HG03103 (cell line): ENCODE data around the gene CIITA.
"Not testable (repeated sequence)": the region's sequence is repeated elsewhere in the genome, so short reads cannot be mapped to it uniquely, and the experiment has no call there.

ENCODE experiments used
- ATAC-seq: cut with Tn5 transposase; IDR thresholded peaks from one replicate; pipeline ENCODE4 v1.9.1; 2021; ENCODE audit warnings: low read depth; ENCODE audit not compliant: unreplicated experiment

CIITA gene

GRCh38 chr16:10949424-10949970, 72.5 kb downstream of the CIITA start:
- ATAC-seq: peak; percentile 71

DNA sequence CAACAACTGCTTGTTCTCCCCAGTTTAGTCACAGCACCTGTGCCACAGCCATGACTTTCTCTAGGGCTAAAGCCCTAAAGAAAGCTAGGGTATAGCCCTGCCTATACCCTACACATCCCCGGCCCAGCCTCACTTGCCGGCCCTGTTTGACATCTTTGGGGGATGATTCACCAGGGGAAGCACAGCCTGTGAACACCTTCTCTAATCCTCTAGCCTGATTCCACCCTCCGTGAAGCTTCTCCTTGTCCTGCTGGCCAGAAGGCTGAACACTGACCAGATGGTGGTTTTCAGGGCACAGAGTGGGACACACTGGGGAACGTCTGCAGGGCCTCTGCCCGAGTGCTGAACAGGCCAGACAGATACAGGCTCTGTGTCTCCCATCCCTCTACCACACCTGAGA, 73.4 kb downstream of the CIITA start:
- no peak for ATAC-seq

- no peak for ATAC-seq
These were observed 74.0 kb downstream of the CIITA start for GRCh38 chr16:10951026-10951425.

- ATAC-seq: no peak
These were observed 77.9 kb downstream of the CIITA start for GRCh38 chr16:10954903-10955302.

DNA sequence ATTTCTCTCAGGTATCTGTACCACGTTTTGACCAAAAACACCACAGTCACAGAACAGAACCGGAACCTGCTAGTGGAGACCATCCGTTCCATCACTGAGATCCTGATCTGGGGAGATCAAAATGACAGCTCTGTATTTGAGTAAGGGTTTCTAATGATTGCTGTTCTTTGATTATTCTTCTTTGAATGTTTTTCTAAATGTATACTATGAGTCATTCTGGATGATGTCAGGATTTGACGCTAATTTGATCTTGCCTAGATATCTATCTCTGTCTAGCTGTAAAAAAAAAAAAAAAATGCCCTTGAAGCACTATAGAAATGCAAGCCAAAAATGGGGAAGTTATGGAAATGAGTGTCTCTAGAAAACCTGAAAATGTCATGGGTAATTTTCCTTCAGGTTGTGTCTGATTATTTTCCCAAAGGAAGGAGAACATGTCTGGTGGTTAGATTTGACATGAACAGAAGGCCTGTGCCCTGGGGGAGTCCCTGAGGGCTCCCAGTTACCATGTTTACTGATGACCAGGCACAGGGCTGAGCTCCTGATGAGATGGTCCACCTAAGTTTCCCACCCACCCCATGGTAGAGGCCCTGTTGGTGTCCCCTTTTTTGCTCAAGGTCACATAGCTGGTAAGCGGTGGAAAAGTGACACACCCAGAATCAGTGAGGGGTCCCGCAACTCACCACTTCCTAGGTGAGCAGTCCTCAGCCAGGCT, 80.9 kb downstream of the CIITA start:
- ATAC-seq: no peak

- no peak for ATAC-seq
These were observed 82.2 kb downstream of the CIITA start for GRCh38 chr16:10959161-10959560.

DNA sequence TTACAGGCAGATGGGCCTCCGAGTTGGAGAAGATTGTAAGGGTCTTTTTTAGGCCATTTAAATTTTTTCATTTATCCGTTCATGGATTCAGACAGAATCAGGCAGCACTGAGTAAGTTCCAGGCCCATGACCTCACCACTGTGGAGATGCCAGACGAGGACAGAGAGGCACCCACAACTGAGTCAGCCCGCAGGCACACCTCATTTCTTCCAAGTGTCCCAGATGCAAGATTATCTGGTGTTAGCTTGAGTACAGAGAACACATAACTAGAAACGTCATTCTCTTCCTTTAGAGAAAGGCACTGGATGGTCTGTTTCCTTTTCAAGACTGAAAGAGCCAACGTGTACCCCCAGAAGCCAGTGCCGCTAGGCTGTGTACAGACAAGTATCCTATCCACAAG, 84.2 kb downstream of the CIITA start:
- no peak for ATAC-seq

- ATAC-seq: no peak
These were observed 87.3 kb downstream of the CIITA start for GRCh38 chr16:10964039-10964890.

DNA sequence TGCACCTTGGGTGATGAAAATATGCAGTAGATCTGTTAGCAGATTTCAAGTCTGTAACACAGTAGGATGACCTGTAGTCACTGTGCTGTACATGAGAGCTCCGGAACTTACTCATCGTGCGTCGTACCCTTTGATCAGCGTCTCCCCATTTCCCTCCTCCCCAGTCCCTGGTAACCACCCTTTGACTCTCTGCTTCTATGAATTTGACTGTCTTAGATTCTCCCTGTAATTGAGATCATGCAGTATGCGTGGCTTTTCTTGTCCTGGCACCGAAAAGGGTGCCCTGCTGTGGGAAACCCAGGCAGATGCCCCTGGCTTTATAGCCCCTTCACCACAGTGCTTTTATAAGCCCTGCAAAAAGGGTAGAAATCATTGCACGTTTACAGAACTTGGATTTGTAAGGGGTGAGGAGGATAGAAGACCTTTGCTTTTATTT, 87.9 kb downstream of the CIITA start:
- ATAC-seq: no peak

- ATAC-seq: peak; percentile 51
These were observed 88.5 kb downstream of the CIITA start for GRCh38 chr16:10965440-10966061.

GRCh38 chr16:10966129-10966528, 89.1 kb downstream of the CIITA start:
- ATAC-seq: no peak

- not testable (repeated sequence) for ATAC-seq
These were observed 89.6 kb downstream of the CIITA start for GRCh38 chr16:10966559-10966958.

DNA sequence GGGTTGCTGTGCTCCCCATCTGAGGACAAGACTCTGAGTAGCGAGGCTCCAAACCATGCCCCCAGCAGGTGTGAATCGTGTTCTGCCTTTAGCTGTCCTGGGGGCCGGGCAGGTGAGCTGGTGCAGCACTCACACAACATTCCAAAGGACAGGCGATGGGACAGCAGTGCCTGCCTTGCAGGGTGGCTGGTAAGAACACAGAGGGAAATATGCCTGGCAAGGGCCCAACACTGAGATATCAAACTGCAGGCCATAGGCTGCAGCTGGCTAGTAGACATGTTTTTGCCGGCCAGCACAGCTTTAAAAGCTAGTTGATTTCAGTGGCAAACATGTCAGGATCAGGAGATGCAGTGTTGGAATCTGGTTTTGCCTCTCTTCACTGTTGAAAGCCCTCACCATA, 91.0 kb downstream of the CIITA start:
- no peak for ATAC-seq

DNA sequence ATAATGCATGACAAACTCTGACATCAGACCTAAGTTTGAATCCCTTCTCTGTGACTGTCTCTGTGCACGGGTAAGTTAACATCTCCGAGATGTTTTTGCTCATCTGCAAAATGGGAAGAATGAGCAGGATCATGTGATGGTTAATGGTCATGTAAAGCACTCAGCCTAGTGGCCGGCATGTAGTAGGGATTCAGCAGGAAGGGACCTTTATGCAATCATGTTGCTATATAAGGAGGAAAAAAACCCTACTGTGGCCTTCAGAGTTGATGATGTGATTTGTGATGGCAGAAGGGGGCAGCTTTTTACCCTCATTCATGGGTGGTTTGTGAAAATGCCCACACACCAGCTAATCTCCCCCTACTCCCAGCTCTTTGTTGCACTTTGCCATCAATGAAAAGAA, 91.5 kb downstream of the CIITA start:
- ATAC-seq: no peak

- ATAC-seq: no peak
These were observed 92.6 kb downstream of the CIITA start for GRCh38 chr16:10969615-10970014.

DNA sequence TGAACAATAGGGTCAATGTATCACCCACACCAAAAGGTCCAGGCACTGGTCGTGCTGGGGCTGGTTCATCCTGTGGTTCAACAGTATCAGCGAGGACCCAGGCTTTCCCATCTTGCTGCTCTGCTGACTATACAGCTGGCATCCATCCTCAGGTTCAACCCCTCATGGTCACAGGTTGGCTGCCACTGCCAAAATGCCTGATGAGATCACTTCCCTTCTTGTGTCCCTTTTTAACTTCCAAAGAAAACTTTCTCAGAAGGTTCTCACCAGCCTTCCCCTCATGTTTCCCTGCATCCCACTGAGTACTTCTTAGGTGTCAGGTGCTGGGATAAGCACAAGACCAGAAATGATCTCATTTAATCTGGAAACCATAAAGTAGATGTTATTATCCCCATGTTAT, 93.1 kb downstream of the CIITA start:
- no peak for ATAC-seq

DNA sequence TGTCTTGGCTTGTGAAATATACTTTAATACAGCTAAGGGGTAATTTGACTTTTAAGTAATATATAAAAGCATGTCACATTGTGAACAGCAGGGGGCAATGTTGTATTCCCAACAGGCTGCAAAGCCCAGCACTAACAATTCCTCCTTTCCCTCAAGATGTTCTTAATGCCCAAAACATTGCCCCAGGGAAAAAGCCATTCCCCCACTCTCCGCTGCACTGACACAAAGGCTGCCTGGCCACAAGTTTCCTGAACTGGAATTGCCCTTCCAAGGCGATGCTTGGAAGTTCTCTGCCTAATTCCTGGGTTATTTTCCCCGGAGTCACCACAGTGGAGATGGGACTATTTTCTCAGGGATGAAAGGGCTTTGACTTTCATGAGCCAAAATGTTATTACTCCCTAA, 94.6 kb downstream of the CIITA start:
- ATAC-seq: no peak

GRCh38 chr16:10972108-10972818, 95.3 kb downstream of the CIITA start:
- ATAC-seq: no peak

- ATAC-seq: no peak
These were observed 95.9 kb downstream of the CIITA start for GRCh38 chr16:10972819-10973464.

- ATAC-seq: no peak
These were observed 99.6 kb downstream of the CIITA start for GRCh38 chr16:10976634-10977033.
